WTC11 (cell line): ENCODE measurements around the gene FHAD1.

Source experiments
- FOXP1 ChIP-seq: sonication (generic); formaldehyde crosslinking; IDR thresholded peaks from 2 replicates; pipeline ENCODE4 v1.8.0; 2022; ENCODE audit warnings: missing genetic modification reagents, mild to moderate bottlenecking, moderate library complexity, borderline replicate concordance
- TF ChIP-seq, protein P1 (sequence below): fragments of 200-600 bp; IDR thresholded peaks from 2 replicates; pipeline ENCODE4 v1.8.0; 2022; ENCODE audit warnings: antibody characterized with exemption
- TF ChIP-seq, protein P2 (sequence below): sonication (generic); formaldehyde crosslinking; IDR thresholded peaks from 2 replicates; pipeline ENCODE4 v1.8.0; 2022; ENCODE audit warnings: missing genetic modification reagents
- TF ChIP-seq, protein P3 (sequence below): sonication (generic); formaldehyde crosslinking; IDR thresholded peaks from 2 replicates; pipeline ENCODE4 v1.8.0; 2022; ENCODE audit warnings: mild to moderate bottlenecking, missing genetic modification reagents

DNA sequence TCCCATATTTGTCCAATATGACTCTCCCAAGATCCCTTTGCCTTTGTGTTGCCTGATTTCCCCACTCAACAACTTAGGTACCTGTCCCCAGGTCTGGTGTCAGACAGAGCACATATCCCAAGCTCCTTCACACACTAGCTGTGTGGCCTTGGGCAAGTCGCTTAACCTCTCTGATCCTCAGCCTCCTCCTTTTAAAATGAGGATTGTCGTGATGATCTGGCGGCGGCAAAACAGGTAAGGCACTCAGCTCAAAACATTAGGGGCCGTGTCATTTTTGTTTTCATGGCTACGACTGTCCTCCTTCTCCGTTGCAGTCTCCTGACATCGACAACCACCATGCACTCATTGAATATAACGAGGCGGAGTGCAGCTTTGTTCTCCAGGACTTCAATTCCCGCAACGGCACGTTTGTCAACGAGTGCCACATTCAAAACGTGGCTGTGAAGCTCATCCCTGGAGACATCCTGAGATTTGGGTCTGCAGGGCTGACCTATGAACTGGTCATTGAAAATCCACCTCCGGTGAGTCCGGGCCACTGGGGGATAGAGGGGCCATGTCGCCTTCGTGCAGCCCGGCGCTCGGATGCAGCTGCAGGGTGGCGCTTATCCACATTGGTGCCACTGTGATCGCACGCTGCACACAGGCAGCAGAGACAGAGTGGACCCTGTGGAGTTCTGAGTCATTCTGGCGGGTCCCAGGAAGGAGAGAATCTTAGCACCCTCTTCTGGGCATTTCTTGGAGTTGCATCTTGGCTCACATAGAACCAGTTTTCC is 25.2 kb downstream of the FHAD1 start:
- TF ChIP-seq, protein P1, sequence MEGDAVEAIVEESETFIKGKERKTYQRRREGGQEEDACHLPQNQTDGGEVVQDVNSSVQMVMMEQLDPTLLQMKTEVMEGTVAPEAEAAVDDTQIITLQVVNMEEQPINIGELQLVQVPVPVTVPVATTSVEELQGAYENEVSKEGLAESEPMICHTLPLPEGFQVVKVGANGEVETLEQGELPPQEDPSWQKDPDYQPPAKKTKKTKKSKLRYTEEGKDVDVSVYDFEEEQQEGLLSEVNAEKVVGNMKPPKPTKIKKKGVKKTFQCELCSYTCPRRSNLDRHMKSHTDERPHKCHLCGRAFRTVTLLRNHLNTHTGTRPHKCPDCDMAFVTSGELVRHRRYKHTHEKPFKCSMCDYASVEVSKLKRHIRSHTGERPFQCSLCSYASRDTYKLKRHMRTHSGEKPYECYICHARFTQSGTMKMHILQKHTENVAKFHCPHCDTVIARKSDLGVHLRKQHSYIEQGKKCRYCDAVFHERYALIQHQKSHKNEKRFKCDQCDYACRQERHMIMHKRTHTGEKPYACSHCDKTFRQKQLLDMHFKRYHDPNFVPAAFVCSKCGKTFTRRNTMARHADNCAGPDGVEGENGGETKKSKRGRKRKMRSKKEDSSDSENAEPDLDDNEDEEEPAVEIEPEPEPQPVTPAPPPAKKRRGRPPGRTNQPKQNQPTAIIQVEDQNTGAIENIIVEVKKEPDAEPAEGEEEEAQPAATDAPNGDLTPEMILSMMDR, result peak; percentile 66; the same call in 1 of the 2 replicates
- TF ChIP-seq FOXP1 (CRISPR knock-in tag), result peak; percentile 83; the same call in 1 of the 2 replicates
- TF ChIP-seq, protein P2, sequence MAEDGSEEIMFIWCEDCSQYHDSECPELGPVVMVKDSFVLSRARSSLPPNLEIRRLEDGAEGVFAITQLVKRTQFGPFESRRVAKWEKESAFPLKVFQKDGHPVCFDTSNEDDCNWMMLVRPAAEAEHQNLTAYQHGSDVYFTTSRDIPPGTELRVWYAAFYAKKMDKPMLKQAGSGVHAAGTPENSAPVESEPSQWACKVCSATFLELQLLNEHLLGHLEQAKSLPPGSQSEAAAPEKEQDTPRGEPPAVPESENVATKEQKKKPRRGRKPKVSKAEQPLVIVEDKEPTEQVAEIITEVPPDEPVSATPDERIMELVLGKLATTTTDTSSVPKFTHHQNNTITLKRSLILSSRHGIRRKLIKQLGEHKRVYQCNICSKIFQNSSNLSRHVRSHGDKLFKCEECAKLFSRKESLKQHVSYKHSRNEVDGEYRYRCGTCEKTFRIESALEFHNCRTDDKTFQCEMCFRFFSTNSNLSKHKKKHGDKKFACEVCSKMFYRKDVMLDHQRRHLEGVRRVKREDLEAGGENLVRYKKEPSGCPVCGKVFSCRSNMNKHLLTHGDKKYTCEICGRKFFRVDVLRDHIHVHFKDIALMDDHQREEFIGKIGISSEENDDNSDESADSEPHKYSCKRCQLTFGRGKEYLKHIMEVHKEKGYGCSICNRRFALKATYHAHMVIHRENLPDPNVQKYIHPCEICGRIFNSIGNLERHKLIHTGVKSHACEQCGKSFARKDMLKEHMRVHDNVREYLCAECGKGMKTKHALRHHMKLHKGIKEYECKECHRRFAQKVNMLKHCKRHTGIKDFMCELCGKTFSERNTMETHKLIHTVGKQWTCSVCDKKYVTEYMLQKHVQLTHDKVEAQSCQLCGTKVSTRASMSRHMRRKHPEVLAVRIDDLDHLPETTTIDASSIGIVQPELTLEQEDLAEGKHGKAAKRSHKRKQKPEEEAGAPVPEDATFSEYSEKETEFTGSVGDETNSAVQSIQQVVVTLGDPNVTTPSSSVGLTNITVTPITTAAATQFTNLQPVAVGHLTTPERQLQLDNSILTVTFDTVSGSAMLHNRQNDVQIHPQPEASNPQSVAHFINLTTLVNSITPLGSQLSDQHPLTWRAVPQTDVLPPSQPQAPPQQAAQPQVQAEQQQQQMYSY (CRISPR knock-in tag), result peak; percentile 71
- TF ChIP-seq, protein P3, sequence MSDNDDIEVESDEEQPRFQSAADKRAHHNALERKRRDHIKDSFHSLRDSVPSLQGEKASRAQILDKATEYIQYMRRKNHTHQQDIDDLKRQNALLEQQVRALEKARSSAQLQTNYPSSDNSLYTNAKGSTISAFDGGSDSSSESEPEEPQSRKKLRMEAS, result peak; percentile 89
